GM21528 (cell line): ENCODE data around the gene SHOX.
"Not testable (repeated sequence)": the region's sequence is repeated elsewhere in the genome, so short reads cannot be mapped to it uniquely, and the experiment has no call there.

Experiments used
- ATAC-seq: cut with Tn5 transposase; IDR thresholded peaks from one replicate; pipeline ENCODE4 v1.9.1; 2021; ENCODE audit warnings: mild to moderate bottlenecking, moderate library complexity; ENCODE audit not compliant: unreplicated experiment, low FRiP score

The SHOX gene

GRCh38 chrX:630612-631496 lies at the start of gene SHOX:
TSS of gene SHOX (plus strand) at chrX:630791. CDS start at chrX:630898, 107 bp downstream.
- no peak for ATAC-seq

- ATAC-seq: no peak
Observed at GRCh38 chrX:581066-581465, 49.5 kb upstream of the SHOX start.

- no peak for ATAC-seq
Observed at GRCh38 chrX:581720-582298, 48.8 kb upstream of the SHOX start.

GRCh38 chrX:584572-584971 lies 46.0 kb upstream of the SHOX start:
- no peak for ATAC-seq

GRCh38 chrX:585115-585808 lies 45.3 kb upstream of the SHOX start:
- no peak for ATAC-seq

GRCh38 chrX:586351-586750 lies 44.2 kb upstream of the SHOX start:
- ATAC-seq: no peak

GRCh38 chrX:589261-589660 lies 41.3 kb upstream of the SHOX start:
- not testable (repeated sequence) for ATAC-seq

- no peak for ATAC-seq
Observed at GRCh38 chrX:590693-591404, 39.7 kb upstream of the SHOX start.

GRCh38 chrX:599837-600715 lies 30.5 kb upstream of the SHOX start:
- no peak for ATAC-seq

- not testable (repeated sequence) for ATAC-seq
Observed at GRCh38 chrX:603029-603428, 27.6 kb upstream of the SHOX start.

GRCh38 chrX:604616-605015 lies 26.0 kb upstream of the SHOX start:
- ATAC-seq: not testable (repeated sequence)

GRCh38 chrX:608088-608487 lies 22.5 kb upstream of the SHOX start:
- ATAC-seq: not testable (repeated sequence)

- ATAC-seq: no peak
Observed at GRCh38 chrX:614136-614535, 16.5 kb upstream of the SHOX start.

- ATAC-seq: no peak
Observed at GRCh38 chrX:617401-617800, 13.2 kb upstream of the SHOX start.

GRCh38 chrX:617891-618290 lies 12.7 kb upstream of the SHOX start:
- ATAC-seq: no peak

- not testable (repeated sequence) for ATAC-seq
Observed at GRCh38 chrX:618304-618703, 12.3 kb upstream of the SHOX start.

GRCh38 chrX:618761-619450 lies 11.7 kb upstream of the SHOX start:
- no peak for ATAC-seq

GRCh38 chrX:619451-619811 lies 11.2 kb upstream of the SHOX start:
- ATAC-seq: no peak

- ATAC-seq: no peak
Observed at GRCh38 chrX:619812-620531, 10.6 kb upstream of the SHOX start.
